Gastrocnemius medialis (tissue), 4 donors: ENCODE measurements around the gene PHF13.

ENCODE experiments used
- POLR2A ChIP-seq, 2 donors: fragments of 450-650 bp; IDR thresholded peaks; one replicate each; pipeline ENCODE4 v1.6.1; 2017; ENCODE audit warnings: antibody characterized with exemption in 2 of 2, mild to moderate bottlenecking in 2 of 2, moderate library complexity in 2 of 2
- TF ChIP-seq, protein P1 (sequence below), 5 experiments: fragments of 450-650 bp in 3 of 5; fragments of 200-600 bp in 2 of 5; sonication (generic) in 2 of 5; IDR thresholded peaks in 4 of 5; conservative IDR thresholded peaks in 1 of 5; 1 replicate in 4 of 5; 2 replicates in 1 of 5; pipeline ENCODE4 v1.5.1; 2016 to 2019; ENCODE audit warnings: antibody characterized with exemption in 5 of 5, mild to moderate bottlenecking in 3 of 5, moderate library complexity in 3 of 5

DNA sequence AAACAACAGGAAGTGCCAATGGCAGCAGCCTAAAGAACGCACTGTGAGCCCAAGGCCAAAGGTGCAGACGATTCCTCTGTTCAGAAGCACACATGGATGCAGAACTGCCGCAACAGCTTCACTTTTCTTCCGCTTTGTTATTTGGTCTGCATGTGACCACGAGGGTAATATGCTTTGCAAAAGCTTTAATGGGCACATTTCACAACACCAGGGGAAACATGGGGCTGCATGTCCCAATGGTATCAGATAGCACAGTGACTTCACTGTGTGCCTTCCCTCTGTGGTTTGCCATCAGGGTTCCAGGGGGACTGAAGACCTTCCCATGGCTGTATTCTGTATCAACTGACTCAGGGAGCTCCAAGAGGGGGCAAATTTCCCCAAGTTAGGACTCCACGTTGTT lies 39.5 kb downstream of the PHF13 start:
- TF ChIP-seq, protein P1, sequence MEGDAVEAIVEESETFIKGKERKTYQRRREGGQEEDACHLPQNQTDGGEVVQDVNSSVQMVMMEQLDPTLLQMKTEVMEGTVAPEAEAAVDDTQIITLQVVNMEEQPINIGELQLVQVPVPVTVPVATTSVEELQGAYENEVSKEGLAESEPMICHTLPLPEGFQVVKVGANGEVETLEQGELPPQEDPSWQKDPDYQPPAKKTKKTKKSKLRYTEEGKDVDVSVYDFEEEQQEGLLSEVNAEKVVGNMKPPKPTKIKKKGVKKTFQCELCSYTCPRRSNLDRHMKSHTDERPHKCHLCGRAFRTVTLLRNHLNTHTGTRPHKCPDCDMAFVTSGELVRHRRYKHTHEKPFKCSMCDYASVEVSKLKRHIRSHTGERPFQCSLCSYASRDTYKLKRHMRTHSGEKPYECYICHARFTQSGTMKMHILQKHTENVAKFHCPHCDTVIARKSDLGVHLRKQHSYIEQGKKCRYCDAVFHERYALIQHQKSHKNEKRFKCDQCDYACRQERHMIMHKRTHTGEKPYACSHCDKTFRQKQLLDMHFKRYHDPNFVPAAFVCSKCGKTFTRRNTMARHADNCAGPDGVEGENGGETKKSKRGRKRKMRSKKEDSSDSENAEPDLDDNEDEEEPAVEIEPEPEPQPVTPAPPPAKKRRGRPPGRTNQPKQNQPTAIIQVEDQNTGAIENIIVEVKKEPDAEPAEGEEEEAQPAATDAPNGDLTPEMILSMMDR (IDR thresholded peaks at IDR 0.05 in 4 of 5, conservative IDR thresholded peaks at IDR 0.05 in 1 of 5): no peak
- no peak for TF ChIP-seq POLR2A (IDR thresholded peaks at IDR 0.05)
